Esophagus mucosa (tissue), 1 donor: ENCODE measurements around the gene SDR9C7. TPM values are rescaled to one million over a fixed set of nuclear protein-coding genes. Genes with fewer than 3 reads are reported as not detected.
"Not testable (repeated sequence)": the region's sequence is repeated elsewhere in the genome, so short reads cannot be mapped to it uniquely, and the experiment has no call there.

ENCODE experiments used
- ATAC-seq: fragments of 200-7000 bp; cut with Tn5 transposase; one replicate; pipeline ENCODE4 v1.9.1; 2020
- total RNA-seq: library from RNA; stranded (reverse); gene quantifications from one replicate; pipeline ENCODE4 v1.2.4, GENCODE V29; 2023
- donor health status: DM: yes; HTN: yes; CAD: no.

Gene SDR9C7
- total RNA-seq, 1 donor from 2014 or later: 26.0 TPM

DNA sequence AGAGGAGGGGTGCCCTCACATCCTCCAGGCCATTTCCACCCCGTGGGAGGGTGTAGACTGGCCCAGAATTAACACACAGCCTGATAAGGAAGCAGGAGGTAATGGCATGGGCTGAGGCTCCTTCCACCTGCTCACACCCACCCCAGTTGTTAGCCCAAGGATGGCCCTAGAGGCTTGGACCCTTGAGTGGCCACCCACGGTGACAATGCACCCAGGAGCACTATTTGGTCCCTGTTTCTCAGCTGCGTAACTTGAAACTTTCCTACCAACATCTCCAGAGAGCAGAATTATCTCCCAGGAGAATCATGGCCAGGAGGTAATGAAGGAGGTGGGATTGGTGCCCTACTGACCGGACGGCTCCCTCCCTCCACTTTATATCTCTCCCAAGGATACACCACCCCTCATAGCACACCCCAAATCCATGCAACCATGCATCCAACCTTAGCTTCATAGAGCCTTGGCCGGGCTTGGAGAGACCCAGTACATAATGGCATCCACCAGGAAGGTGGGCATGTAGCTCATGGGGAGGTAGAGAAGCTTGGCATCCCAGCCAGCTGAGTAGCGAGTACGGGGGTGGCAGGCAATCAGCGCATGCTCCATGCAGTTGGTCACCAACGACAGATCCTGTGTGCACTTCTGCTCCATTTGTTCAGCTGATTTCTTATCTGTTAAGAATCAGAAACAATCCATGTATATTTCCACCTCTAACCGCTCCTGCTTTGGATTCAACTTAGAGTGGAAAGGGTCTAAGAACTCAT, 17.6 kb upstream of the SDR9C7 start:
- no peak for ATAC-seq

DNA sequence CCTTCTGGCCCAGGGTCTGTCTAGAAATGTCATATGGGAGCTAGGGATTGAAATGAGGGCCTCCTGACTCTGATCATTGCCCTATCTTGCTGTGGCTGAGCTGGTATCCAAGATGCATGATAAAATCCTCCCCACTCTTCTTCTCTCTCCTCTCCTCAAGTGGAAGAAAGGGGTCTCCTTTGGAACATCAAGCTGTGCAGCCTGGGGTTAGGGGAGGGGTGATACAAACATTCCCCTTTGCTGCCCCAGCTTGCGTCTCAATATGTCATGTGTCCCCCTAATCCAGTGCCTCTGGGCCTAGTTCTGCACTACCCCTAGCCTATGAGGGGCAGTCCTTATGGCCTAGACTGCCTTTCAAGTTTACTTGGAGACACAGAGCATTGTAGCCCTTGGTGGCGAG, 14.7 kb upstream of the SDR9C7 start:
- ATAC-seq: no peak

DNA sequence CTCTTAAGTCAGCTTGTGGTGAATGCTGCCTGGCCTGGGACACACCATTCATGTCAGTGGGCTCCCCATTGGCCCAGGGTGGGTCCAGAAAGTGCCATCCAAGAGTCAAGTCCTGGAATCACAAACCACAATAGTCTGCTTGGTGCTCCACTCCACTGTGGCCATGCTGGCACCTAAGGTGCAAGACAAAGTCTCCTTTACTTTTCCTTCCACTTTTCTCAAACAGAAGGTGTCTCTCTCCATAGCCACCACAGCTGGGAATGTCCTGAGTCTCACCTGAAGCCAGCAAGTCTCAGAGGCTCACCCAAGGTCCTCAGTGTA, 14.2 kb upstream of the SDR9C7 start:
- ATAC-seq: no peak

DNA sequence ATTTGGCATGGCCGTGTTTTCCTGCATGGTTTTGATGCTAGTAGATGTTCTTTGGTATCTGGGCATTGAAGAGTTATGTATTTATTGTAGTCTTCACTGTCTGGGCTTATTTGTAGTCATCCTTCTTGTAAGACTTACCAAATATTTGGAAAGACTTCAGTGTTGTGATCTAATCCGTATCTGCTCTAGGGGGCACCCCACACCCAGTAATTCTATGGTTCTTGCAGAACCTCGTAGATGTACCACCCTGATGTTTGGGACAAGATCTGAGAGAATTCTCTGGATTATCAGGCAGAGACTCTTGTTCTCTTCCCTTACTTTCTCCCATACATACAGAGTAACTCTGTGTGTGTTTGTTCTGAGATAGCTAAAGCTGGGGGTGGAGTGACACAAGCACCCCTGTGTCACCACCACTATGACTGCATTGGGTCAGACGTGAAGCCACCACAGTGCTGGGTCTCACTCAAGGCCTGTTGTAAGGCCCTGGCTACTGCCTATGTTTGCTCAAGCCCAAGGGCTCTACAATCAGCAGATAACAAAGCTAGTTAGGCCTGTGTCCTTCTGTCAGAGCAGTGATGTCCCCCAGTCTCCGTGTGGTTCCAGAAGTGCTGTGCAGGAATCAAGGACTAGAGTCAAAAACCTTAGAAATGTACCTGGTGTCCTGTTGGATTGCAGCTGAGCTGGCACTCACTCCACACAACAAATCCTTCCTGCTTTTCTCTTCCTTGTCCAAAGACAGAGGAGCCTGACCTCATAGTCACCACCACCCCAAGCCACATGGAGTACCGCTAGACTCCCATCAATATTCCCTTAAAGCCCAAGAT, 13.6 kb upstream of the SDR9C7 start:
- ATAC-seq: peak; percentile 25

DNA sequence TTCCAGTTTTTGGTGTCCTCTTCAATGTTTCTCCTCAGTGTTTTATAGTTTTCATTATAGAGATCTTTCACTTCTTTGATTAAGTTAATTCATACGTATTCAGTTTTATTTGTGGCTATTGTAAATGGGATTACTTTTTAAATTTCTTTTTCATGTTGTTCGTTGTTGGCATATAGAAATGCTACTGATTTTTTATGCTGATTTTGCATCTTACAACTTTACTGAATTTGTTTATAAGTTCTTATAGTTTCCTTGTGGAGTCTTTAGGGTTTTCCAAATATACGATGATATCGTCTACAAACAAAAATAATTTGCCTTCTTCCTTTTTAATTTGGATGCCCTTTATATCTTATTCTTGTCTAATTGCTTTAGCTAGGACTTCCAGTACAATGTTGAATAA, 9.7 kb upstream of the SDR9C7 start:
- ATAC-seq: no peak

DNA sequence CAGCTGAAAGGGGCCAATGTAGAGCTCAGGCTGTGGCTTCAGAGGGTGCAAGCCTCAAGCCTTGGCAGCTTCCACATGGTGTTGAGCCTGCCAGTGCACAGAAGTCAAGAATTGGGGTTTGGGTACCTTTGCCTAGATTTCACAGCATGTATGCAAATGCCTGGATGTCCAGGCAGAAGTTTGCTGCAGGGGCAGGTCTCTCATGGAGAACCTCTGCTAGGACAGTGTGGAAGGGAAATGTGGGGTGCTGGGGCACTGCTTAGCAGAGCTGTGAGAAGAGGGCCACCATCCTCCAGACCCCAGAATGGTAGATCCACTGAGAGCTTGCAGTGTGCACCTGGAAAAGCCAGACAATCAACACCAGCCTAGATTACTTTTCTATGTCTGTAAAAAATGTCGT, 9.2 kb upstream of the SDR9C7 start:
- not testable (repeated sequence) for ATAC-seq

DNA sequence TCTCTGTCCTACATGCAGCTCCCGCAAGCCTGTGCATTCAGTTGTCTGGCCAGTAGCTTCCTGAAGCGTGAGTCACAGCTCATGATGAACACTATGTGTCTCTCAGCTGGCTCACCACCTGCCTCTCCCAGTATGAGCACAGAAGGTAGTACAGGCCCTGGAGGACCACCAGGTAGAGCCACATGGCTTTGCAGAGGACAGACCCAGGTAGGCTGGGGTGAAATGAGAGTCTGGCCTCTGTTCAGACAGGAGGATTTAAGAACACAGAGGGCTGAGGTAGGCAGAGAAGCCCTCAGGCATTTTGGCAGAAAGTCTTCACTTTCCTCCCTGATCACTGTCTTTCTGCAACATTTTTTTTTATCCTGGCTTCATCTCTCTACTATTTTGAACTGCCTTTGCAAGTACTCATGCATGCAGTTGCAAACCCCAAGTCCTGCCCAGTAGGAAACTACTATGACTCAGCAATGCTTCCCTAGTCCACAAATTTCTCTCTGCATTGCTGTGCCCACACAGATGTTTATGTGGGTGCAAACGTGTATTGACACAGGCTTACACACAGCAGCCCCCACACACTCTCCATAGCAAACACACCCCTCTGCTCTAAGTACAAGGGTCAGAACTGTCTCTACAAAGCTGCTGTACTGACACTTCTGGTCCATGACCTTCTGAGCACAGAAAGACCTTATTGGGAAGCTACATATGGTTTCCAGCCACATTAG, 7.2 kb upstream of the SDR9C7 start:
- peak; percentile 92 for ATAC-seq

DNA sequence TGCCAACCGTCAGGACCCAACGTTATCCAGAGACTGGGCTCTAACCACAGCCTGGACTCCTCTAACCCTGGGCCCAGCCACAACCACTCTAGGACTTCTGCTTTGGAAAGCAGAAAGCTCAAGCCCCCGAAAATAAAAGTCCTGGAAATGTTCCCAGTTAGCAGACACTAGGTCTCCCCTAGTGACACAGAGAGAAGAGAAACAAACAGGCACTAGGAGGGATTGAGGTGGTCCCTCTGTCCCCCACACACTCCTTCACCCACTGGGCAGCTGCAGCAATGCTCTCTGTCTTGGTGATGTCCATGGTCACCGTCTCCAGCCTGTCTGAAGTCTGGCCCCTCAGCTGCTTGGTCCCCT, 6.7 kb upstream of the SDR9C7 start:
- not testable (repeated sequence) for ATAC-seq

DNA sequence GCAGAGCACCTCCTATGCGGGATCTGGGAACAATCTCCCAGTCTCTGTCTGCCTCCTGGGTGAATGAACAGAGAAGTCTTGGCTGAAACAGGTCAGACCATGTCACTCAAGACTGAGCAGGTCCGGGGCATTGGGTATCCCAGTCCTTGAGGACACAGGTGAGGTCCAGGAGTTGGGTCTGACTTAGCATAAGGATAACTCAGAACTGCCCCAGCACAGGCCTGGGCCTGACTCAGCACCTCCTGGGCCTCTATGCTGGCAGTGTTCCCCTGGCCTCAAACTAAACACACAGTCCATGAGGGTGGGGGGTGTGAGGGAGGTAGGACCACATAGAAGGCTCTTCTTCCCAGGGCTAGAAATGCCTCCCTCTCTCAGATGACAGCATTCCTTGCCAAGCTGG, 1.5 kb upstream of the SDR9C7 start:
- ATAC-seq: no peak

DNA sequence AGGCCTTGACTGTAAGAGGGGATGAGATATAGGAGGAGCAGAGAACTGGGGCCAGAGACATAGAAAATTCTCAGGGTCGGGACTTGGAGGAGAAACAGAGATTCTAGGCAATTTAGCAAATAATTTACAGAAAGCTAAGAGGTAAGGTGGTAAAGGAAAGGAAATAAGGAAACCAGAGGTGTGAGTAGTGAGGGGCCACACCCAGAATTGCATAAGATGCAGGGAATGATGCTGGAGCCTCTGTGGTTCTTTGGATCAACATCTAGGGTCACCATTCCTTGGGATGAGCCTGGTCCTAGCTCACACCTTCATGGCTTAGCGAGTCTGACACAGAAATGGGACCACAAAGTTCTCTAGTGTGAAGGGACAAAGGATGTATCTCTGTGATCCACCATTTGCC, 949 bp upstream of the SDR9C7 start:
- peak; percentile 34 for ATAC-seq

DNA sequence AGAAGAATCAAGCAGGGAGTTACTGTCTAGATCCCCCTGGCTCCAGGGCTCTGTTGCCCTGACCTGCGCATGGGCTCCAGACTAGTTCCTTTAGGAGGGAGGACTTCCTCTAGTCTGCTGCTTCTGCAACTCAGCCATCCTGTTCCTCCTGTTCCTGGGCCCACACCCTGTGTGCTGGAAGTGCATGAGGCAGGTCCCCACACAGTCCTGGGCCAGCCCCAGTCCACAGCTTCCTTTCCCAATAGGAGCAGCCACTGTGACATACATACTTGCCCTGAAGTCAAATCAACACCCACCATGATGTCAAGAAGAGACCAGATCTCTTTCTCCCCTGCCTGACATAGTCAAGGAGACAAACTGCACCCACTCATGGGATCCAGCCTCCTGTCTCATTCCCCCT, 1.3 kb downstream of the SDR9C7 start:
- peak; percentile 93 for ATAC-seq

DNA sequence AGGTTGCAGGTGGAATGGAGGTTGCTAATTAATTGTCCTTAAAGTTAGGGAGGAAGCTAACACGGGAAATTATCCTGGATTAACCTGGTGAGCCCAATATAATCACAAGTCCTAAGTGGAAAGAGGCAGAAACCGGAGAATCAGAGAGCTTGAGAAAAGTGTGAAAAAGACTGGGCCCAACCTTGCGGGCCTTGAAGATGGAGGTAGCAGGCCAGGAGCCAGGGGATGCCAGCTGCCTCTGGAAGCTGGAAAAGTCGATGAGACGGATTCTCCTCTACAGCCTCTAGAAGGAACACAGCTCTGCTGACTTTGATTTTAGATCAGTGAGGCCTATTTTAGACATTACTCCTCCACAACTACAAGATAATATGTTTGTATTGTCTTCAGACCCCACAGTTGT, 2.1 kb downstream of the SDR9C7 start:
- ATAC-seq: no peak

DNA sequence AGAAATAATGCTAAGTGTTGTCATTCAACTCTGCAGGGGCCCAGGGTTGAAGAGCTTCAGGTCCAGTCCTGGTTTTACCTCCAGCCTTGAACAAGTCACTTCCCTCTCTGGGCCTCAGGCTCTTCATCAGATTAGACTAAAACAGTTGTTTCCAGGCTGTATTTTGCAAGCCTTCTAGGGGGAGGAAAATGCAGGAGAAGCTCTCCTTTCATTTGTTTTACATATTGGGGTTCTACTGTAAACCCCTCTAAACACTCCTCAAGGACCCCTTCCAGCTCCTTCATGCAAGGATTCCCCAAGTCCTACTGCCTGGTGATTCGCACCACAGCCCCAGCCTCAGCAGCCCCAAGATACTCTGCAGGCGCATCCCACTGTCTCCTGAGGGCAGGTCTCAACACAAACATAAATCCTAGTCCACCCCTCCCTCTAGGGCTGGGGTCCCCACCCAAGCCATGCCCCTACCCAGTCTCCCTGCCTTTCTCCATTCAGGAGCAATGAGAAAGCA, 2.7 kb downstream of the SDR9C7 start:
- no peak for ATAC-seq

DNA sequence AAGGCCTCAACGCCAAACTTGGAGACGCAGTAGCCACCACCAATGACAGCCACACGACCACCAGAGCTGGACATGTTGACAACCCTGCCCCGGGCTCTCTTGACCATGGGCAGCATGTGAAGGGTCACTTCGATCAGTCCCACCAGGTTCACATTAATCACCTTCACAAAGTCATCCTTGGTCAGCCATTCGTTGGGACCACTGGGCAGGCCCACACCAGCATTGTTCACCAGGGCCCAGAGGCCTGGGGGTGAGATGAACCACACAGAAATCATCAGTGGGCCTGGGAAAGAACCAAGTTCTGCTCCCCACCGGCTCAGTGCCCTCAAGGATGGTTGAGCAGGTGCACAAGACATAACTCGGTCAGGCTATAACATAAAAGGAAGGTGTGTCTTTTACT, 4.0 kb downstream of the SDR9C7 start:
- ATAC-seq: no peak

DNA sequence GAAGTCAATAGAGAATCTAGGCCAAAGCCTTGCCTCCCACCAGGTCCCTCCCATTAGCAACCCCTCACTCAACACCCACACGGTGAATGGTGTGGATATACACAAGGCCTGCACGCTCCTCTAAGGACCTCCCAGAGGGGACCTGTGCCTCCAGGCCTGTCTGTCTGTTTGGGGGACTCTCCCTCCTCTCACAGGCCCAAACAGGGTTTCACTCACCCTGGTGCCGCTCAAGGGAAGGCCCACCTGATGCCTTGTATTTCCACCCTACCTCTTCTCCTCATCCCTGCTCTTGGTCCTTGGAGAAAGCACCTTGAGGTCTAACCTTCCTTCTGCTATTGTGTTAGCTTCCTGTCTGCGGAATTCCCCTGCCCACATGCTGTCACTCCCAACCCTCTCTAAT, 4.4 kb downstream of the SDR9C7 start:
- no peak for ATAC-seq

DNA sequence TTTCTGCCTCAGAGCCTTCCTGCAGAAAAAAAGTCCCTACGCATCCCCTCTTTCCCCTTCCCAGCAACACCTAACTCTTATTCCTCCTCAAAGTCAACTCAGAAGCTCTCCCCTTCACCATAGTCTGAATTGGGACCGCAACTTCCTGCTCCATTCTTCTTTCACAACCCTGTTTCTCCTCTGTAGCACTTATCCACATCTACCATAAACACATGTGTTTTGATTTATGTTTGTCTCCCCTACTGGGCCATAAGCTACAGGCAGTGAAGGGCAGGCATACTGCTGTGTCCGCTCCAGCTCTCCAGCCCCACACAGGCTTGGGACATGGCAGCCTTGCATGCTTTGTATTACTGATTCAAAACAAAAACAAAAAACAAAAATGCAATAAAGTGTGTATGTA, 5.9 kb downstream of the SDR9C7 start:
- ATAC-seq: no peak

DNA sequence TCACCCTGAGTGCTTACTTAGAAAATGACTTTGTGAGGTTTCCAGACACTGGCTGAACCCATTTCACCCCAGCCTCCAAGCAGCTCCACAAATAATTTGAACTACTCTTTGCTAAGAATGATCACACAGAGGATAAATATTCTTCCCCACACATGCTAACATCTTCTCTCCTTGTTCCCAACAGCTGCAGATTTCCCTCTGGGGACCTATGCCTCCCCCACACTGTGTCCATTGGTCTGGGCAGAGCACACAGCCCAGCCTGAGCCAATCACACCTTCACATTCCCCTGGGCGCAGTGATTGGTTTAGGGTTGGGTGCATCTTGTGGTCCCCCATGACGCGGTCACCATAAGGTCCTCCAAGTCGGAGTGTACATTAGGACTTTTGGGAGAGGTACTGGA, 6.9 kb downstream of the SDR9C7 start:
- ATAC-seq: no peak

DNA sequence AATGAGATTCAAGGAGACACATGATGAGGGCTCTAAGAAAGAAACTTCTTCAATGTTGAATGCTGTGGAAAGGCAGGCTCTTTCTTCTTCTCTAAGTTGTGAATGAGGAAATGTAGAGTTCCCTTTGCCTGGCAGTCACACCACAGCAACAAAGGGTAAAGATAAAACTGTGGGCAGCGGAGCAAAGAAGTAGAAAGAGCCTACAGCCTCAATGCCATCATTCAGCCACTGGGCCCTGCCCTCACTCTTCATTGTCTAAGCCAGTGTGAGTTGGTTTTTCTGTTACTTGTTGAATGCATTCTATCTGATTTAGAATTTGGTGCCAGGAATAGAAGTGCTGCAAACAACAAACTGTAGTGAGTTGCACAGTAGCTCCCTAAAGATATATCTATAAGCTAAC, 12.2 kb downstream of the SDR9C7 start:
- no peak for ATAC-seq

DNA sequence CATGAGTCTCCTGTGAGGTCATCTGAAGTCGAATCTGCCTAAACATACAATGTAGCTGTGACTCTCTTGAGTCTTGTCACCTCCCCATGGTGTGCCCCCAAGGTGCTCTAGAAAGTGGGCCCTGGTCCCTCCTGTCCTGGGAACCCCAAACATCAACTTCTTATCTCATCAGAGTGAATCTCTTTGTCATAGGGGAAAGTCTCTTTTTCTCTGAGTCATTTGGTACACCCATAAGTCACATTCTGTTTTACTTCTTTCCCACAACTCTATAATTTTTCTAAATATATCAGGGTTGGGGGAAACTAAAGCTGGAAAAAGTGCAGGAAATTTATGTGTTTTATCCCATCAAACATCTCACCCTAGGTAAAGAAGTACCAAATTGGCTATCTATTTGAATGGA, 12.9 kb downstream of the SDR9C7 start:
- no peak for ATAC-seq

DNA sequence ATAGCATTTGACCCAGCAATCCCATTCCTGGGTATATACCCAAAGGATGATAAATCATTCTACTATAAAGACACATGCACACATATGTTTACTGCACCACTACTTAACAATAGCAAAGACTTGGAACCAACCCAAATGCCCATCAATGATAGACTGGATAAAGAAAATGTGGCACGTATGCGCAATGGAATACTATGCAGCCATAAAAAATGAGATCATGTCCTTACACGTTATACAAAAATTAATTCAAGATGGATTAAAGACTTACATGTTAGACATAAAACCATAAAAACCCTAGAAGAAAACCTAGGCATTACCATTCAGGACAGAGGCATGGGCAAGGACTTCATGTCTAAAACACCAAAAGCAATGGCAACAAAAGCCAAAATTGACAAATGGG, 16.1 kb downstream of the SDR9C7 start:
- ATAC-seq: not testable (repeated sequence)

DNA sequence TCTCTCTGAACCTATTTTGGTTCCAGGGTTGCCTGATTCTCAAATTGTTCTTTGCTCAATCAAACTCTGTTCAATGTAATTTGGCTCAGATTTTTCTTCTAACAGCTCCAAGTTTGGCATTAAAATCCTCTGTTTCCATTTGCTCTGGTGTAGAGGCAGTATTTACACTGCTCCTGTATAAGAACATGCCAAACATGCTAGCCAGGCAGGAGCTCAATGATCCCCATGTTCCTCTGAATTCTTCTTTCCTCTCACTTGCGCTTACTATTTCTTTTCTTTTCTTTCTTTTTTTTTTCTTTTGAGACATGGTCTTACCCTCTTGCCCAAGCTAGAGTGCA, 17.2 kb downstream of the SDR9C7 start:
- ATAC-seq: no peak

DNA sequence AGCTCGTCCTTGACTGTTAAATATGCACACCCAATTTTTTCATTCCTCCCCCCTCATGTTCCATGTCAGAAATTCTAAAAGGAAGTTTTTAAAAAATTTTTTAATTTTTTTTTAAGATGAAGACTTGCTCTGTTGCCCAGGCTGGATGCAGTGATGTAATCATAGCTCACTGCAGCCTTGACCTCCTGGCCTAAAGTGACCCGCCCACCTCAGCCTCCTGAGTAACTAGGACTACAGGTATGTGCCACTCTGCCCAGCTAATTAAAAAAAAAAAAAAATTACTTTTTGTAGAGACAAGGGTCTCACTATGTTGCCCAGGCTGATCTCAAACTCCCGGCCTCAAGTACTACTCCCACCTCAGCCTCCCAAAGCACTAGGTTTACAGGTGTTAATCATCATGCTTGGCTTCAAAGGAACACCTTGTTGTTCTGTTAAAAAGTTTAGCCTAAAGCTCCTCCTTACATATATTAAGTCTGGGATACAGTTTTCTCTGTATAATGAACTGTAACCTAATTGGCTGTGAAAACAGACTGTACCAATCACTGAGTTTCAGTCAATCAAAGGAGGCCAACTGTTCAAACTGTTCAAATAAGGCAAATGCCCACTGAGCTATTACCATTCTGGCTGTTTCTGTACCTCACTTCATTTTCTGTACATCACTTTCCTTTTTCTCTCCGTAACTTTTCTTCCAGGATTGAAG, 17.8 kb downstream of the SDR9C7 start:
- no peak for ATAC-seq

DNA sequence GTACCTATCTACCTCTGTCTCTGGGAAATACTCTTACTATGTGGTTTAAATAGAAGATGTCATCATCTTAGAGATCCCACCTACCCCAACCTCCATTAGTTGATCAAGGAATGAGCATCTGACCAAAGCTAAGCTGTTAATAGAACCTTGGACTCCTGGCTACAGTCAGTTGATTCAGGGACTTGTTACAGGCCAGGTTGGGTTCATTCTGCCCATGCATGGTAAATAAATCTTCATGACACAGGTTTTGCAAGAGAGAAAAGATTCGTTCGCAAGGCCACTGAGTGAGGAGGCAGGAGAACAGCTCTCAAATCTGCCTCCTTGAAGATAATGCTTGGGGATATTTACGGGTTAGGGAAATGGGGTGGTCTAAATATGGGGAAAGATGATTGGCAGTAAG, 19.5 kb downstream of the SDR9C7 start:
- ATAC-seq: no peak
